ENCODE data around the gene GPX1.

GPX1 gene

GRCh38 chr3:49341996-49342395 lies 16.2 kb downstream of the GPX1 start:
- POLR2A ChIA-PET = no interaction called here

GRCh38 chr3:49339941-49340800 lies 18.0 kb downstream of the GPX1 start, which contains the start of gene USP4:
USP4 (minus strand) TSS chr3:49340053; CDS start chr3:49340024, 29 bp downstream.
- CTCF ChIA-PET = interaction anchor here (0.6 to 2.3 kb wide), 17 partner anchors 9 to 169 kb away, joined by 3 to 18 read pairs (median 4); partner anchors contain the start of genes GPX1, KLHDC8B, NICN1 and RHOA
- DNase-seq (ENCODE audit: extremely low spot score) = peak; percentile 82
- POLR2A ChIA-PET = interaction anchor here (0.6 to 3.2 kb wide), 43 partner anchors 9 to 333 kb away, joined by 3 to 42 read pairs (median 6); partner anchors contain the start of genes AMT, DAG1, GPX1 and KLHDC8B
- no peak for TF ChIP-seq HDGF (IDR thresholded peaks at IDR 0.05; ENCODE audit: borderline replicate concordance)
- no peak for TF ChIP-seq SUZ12 (IDR thresholded peaks at IDR 0.05)
- no peak for TF ChIP-seq BHLHE40 (IDR thresholded peaks at IDR 0.05; ENCODE audit: borderline replicate concordance)
- TF ChIP-seq TARDBP (IDR thresholded peaks at IDR 0.05) = peak; percentile 91
- peak; percentile 99 for TF ChIP-seq L3MBTL2 (conservative IDR thresholded peaks at IDR 0.05)
- TF ChIP-seq CTBP1 (IDR thresholded peaks at IDR 0.05; ENCODE audit: borderline replicate concordance) = no peak
- TF ChIP-seq ZNF384 (IDR thresholded peaks at IDR 0.05) = no peak
- TF ChIP-seq PKNOX1 (IDR thresholded peaks at IDR 0.05) = no peak
- no peak for TF ChIP-seq FOXK2 (IDR thresholded peaks at IDR 0.05)
- no peak for TF ChIP-seq ARNT (IDR thresholded peaks at IDR 0.05)
- no peak for TF ChIP-seq ELF4 (IDR thresholded peaks at IDR 0.05)
- no peak for TF ChIP-seq SP1 (IDR thresholded peaks at IDR 0.05)
- no peak for TF ChIP-seq NFRKB (IDR thresholded peaks at IDR 0.05)

More at GRCh38 chr3:49341996-49342395, 16.2 kb downstream of the GPX1 start:
- no peak for DNase-seq (ENCODE audit: extremely low spot score)
- CTCF ChIA-PET = interaction anchor here (0.6 to 1.6 kb wide), 2 partner anchors 107 to 354 kb away, joined by 4 to 6 read pairs; no protein-coding TSS in a partner anchor
- no peak for TF ChIP-seq NFRKB (IDR thresholded peaks at IDR 0.05)
- TF ChIP-seq FOXA1 (IDR thresholded peaks at IDR 0.05) = no peak
- no peak for TF ChIP-seq FOXK2 (IDR thresholded peaks at IDR 0.05)
- TF ChIP-seq ELF4 (IDR thresholded peaks at IDR 0.05) = no peak
- TF ChIP-seq HDGF (IDR thresholded peaks at IDR 0.05; ENCODE audit: borderline replicate concordance) = no peak
- no peak for TF ChIP-seq SP1 (IDR thresholded peaks at IDR 0.05)

GRCh38 chr3:49339581-49339940 lies 18.6 kb downstream of the GPX1 start:
- ChIA-PET POLR2A (interaction anchor here (0.7 to 3.2 kb wide), 40 partner anchors 9 to 332 kb away, joined by 3 to 42 read pairs (median 6); partner anchors contain the start of genes AMT, DAG1, GPX1 and KLHDC8B), CTCF (interaction anchor here (0.6 to 2.3 kb wide), 15 partner anchors 10 to 168 kb away, joined by 3 to 18 read pairs (median 4); partner anchors contain the start of genes GPX1, KLHDC8B, NICN1 and RHOA)
- no peak for TF ChIP-seq HDGF (IDR thresholded peaks at IDR 0.05; ENCODE audit: borderline replicate concordance)
- no peak for TF ChIP-seq TARDBP (IDR thresholded peaks at IDR 0.05)
- peak; percentile 45 for DNase-seq (ENCODE audit: extremely low spot score)

GRCh38 chr3:49333916-49334633 lies 24.1 kb downstream of the GPX1 start:
- no peak for DNase-seq (ENCODE audit: extremely low spot score)
- TF ChIP-seq CTBP1 (IDR thresholded peaks at IDR 0.05; ENCODE audit: borderline replicate concordance) (no peak), L3MBTL2 (conservative IDR thresholded peaks at IDR 0.05) (no peak), PKNOX1 (IDR thresholded peaks at IDR 0.05) (no peak), ELF4 (IDR thresholded peaks at IDR 0.05) (no peak), LEF1 (IDR thresholded peaks at IDR 0.05; ENCODE audit: borderline replicate concordance) (no peak), FOXM1 (IDR thresholded peaks at IDR 0.05; ENCODE audit: borderline replicate concordance) (no peak), NFRKB (IDR thresholded peaks at IDR 0.05) (no peak)
- ChIA-PET CTCF (interaction anchor here (0.7 kb wide), 1 partner anchor 598 kb away, joined by 3 read pairs; no protein-coding TSS in a partner anchor), POLR2A (interaction anchor here (0.8 to 1.1 kb wide), 3 partner anchors 8 to 120 kb away, joined by 3 read pairs; no protein-coding TSS in a partner anchor)

- DNase-seq (ENCODE audit: extremely low spot score) = no peak
- TF ChIP-seq ZNF384 (IDR thresholded peaks at IDR 0.05) (no peak), SUZ12 (IDR thresholded peaks at IDR 0.05) (no peak), L3MBTL2 (conservative IDR thresholded peaks at IDR 0.05) (no peak), LEF1 (IDR thresholded peaks at IDR 0.05; ENCODE audit: borderline replicate concordance) (no peak), FOXA1 (IDR thresholded peaks at IDR 0.05) (no peak), SP1 (IDR thresholded peaks at IDR 0.05) (no peak), NFRKB (IDR thresholded peaks at IDR 0.05) (no peak), HDGF (IDR thresholded peaks at IDR 0.05; ENCODE audit: borderline replicate concordance) (no peak), PKNOX1 (IDR thresholded peaks at IDR 0.05) (no peak), TARDBP (IDR thresholded peaks at IDR 0.05) (no peak), FOXK2 (IDR thresholded peaks at IDR 0.05) (no peak), ELF4 (IDR thresholded peaks at IDR 0.05) (no peak), ARNT (IDR thresholded peaks at IDR 0.05) (no peak), BHLHE40 (IDR thresholded peaks at IDR 0.05; ENCODE audit: borderline replicate concordance) (no peak), FOXM1 (IDR thresholded peaks at IDR 0.05; ENCODE audit: borderline replicate concordance) (no peak), CTBP1 (IDR thresholded peaks at IDR 0.05; ENCODE audit: borderline replicate concordance) (no peak)
- ChIA-PET POLR2A (no interaction called here), CTCF (interaction anchor here (0.6 kb wide), 1 partner anchor 112 kb away, joined by 5 read pairs; no protein-coding TSS in a partner anchor)
These were observed 25.1 kb downstream of the GPX1 start for GRCh38 chr3:49333091-49333490.
